Measurements from ENCODE around the gene CSRNP3.

DNA sequence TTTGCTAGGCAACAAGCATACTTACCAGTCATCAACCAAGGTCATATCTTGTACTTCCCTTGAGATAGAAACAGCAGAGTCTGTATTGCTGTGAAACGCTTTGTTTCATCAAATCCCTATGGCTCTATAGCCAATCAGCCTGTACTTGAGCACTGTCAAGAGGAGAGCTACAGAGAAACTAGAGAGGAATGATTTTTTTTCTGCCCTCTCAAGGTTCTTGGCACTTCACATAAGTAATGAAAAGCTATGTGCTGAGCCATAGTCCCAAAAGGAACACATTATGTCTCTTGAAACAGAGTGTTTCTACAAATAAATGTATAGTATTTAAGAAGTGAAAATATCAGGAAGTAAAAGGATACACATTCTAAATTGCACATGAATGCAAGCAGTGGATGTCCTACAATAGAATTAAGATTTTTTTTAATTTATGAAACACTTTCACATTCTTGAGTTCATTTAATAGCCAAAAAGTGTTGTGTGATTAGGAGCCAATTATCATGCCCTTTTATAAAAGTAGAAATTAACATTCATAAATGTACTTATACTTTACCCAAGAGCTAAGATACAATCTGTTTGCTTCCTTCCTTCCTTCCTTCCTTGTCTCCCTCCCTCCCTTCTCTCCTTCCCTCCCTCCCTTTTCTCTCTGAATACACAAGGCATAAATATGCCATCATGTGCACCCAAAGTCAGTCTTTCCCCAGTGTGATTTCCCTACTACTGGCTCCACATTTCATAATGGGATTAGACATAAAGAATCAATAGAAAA is 131.8 kb downstream of the CSRNP3 start:
- no peak for TF ChIP-seq POLR2AphosphoS5 (IDR thresholded peaks at IDR 0.05; ENCODE audit: low read depth, low read length)
- no peak for TF ChIP-seq TAF1 (IDR thresholded peaks at IDR 0.05; ENCODE audit: borderline replicate concordance, low read depth, low read length)
